AG04450 (cell line): Measurements from ENCODE around the gene PRRX1. TPM values are rescaled to one million over a fixed set of nuclear protein-coding genes. Genes with fewer than 3 reads are reported as not detected.

Experiments used
- CTCF ChIA-PET: fragments of 300-600, 350-600 bp; formaldehyde crosslinking; extraction: SDS; loops from one replicate; lab custom pipeline; 2022; ENCODE audit warnings: antibody characterized with exemption, inconsistent platforms; lab: Charles Lee
- POLR2A ChIA-PET: fragments of 350-600 bp; formaldehyde crosslinking; extraction: SDS; loops from one replicate; lab custom pipeline; 2021; ENCODE audit warnings: antibody characterized with exemption, inconsistent platforms; lab: Yijun Ruan, JAX
- DNase-seq: peaks from one replicate; pipeline ENCODE4 v3.0.0-alpha.2; 2011; ENCODE audit warnings: low read depth, low spot score
- H3K27ac ChIP-seq: one replicate; pipeline ENCODE4 v1.5.1; 2012; ENCODE audit warnings: low read depth, low read length, control low read depth
- H3K27me3 ChIP-seq: one replicate; pipeline ENCODE4 v1.6.0; 2012; ENCODE audit warnings: low read length; ENCODE audit not compliant: control insufficient read depth, insufficient read depth
- H3K4me3 ChIP-seq: 2 replicates; pipeline ENCODE4 v1.5.1; 2011; ENCODE audit warnings: mild to moderate bottlenecking, low read depth, low read length, control low read depth
- H3K9me3 ChIP-seq: 2 replicates; pipeline ENCODE4 v1.5.1; 2012; ENCODE audit warnings: low read length; ENCODE audit not compliant: control insufficient read depth, insufficient read depth
- polyA plus RNA-seq: library from polyadenylated mRNA; depleted of rRNA; stranded (reverse); fragments of >200 nt; gene quantifications from 2 replicates; pipeline ENCODE4 v1.2.3, GENCODE V29; 2011
- TF ChIP-seq, protein P1 (sequence below): IDR thresholded peaks from 2 replicates; pipeline ENCODE4 v1.5.1; 2011; ENCODE audit warnings: low read depth, low read length, control low read depth, inconsistent platforms

The PRRX1 gene
- polyA plus RNA-seq, 1 experiment: 107 TPM

DNA sequence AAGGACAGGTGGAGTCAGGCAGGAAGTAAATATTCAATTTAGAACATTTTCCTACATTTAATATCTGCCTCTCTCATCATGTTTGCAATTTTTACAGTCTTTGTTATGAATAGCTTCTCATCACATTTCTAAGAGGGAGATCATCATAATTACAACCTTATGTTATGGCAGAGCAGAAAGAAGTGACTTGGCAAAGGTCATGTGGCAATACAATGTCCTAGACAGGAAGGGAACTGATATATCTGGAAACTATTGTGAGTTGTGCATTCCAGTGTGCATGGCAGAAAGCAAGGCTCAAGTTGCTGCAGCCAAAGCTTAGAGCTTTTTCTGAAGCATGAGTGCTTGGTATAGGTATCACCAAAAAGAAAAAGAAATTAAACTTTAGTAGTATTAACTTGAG, 43.8 kb upstream of the PRRX1 start:
- no peak for DNase-seq
- peaks cover 6% of the 10 kb centered on the region; the same call in 1 of the 2 replicates for H3K9me3 ChIP-seq
- TF ChIP-seq, protein P1, sequence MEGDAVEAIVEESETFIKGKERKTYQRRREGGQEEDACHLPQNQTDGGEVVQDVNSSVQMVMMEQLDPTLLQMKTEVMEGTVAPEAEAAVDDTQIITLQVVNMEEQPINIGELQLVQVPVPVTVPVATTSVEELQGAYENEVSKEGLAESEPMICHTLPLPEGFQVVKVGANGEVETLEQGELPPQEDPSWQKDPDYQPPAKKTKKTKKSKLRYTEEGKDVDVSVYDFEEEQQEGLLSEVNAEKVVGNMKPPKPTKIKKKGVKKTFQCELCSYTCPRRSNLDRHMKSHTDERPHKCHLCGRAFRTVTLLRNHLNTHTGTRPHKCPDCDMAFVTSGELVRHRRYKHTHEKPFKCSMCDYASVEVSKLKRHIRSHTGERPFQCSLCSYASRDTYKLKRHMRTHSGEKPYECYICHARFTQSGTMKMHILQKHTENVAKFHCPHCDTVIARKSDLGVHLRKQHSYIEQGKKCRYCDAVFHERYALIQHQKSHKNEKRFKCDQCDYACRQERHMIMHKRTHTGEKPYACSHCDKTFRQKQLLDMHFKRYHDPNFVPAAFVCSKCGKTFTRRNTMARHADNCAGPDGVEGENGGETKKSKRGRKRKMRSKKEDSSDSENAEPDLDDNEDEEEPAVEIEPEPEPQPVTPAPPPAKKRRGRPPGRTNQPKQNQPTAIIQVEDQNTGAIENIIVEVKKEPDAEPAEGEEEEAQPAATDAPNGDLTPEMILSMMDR: no peak

DNA sequence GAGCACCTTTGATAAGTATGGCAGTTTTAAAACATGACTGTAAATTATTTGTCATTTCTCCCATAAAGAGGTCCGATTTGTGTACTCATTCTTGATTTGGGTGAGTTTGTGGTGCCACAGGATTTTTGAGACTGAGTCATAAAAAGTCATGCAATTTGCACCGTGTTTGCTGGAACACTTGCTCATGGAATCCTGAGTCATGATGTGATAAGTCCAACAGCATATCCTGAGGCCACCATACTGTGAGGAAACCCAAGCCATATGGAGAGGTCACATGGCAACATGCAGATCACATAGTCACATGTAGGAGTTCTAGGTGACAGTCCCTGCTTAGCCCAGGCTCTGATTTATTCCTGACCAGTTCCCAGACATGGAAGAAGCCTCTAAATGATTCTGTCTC, 40.8 kb upstream of the PRRX1 start:
- H3K4me3 ChIP-seq: no peak overlapping the region
- no peaks in the 10 kb centered on the region for H3K27me3 ChIP-seq
- no peak overlapping the region for H3K27ac ChIP-seq
- TF ChIP-seq, protein P1: no peak
- POLR2A ChIA-PET: no interaction called here
- H3K9me3 ChIP-seq: peaks cover 6% of the 10 kb centered on the region; the same call in 1 of the 2 replicates
- CTCF ChIA-PET: interaction anchor here (0.5 kb wide), 1 partner anchor 142 kb away, joined by 5 read pairs; no protein-coding TSS in a partner anchor
- peak; percentile 50 for DNase-seq

More for the DNA sequence above, 43.8 kb upstream of the PRRX1 start:
- CTCF ChIA-PET: no interaction called here
- Histone ChIP-seq H3K27me3 (no peaks in the 10 kb centered on the region), H3K27ac (no peak overlapping the region), H3K4me3 (no peak overlapping the region)
- POLR2A ChIA-PET: no interaction called here

DNA sequence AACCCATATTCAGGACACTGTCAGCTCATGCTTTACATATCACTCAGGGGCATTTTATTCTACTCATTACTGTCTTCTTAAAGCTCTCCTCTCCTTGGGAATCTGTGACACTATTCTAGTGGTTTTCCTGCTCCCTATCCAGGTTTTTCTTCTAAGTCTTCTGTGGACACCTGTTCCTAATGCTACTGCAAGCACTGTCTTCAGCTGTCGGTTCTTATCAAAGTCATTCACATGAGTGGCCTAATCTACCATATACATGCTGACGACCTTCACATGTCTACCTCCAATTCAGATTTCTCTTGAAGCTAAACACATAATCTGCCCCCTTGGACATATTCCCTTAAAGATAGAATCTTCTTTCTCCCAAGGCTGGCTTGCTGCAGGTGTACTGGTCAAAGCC, 39.8 kb upstream of the PRRX1 start:
- no peak overlapping the region for H3K27ac ChIP-seq
- ChIA-PET CTCF (interaction anchor here (0.6 kb wide), 1 partner anchor 798 kb away, joined by 4 read pairs; no protein-coding TSS in a partner anchor), POLR2A (no interaction called here)
- TF ChIP-seq, protein P1: no peak
- H3K9me3 ChIP-seq: peaks cover 6% of the 10 kb centered on the region; the same call in 1 of the 2 replicates
- DNase-seq: no peak
- no peak overlapping the region for H3K4me3 ChIP-seq
- H3K27me3 ChIP-seq: no peaks in the 10 kb centered on the region

DNA sequence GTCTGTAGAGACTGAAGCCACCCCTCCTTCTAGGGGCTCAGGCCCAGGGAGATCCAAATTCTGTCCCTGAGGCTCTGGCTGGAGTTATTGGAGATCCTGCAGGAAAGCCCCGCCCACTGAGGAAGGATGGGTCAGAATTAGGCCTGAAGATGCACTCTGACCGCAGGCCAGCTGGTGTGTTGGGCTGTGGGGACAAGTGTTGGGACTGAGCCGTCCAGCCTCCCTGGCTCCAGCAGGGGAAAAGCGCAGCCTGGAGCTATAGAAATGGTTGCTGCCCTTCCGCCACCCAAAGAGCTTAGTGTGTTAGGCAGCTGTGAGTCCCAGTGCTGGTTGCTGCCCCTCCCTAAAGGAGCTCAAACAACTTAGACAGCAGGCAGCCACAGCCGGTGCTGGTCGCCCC, 33.0 kb upstream of the PRRX1 start:
- POLR2A ChIA-PET: no interaction called here
- peaks cover 9% of the 10 kb centered on the region; the same call in 1 of the 2 replicates for H3K9me3 ChIP-seq
- no peak overlapping the region for H3K4me3 ChIP-seq
- DNase-seq: no peak
- H3K27me3 ChIP-seq: no peaks in the 10 kb centered on the region
- CTCF ChIA-PET: no interaction called here
- TF ChIP-seq, protein P1: no peak
- no peak overlapping the region for H3K27ac ChIP-seq

DNA sequence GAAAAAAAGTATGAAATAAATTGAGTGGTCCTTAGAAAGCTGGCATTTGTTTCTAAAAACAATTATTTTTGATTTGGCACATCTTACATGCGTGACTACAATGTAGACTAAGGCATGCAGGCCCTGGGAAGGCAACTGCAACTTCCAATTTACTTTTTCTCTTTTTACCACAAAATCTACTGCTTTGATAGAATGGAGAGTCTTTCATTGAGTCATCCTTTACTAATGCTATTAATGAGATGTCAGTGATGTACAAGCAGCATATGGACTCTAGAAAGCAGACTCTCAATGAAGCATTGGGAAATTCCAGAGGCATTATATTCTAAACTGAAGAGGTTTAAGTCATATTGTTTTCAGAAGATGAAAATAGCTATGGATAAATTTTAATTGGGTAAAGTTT, 29.6 kb upstream of the PRRX1 start:
- peak; percentile 61 for DNase-seq
- POLR2A ChIA-PET: interaction anchor here (0.5 to 1.0 kb wide), 3 partner anchors 27 to 178 kb away, joined by 3 to 5 read pairs (median 3); partner anchors contain the start of gene GORAB
- Histone ChIP-seq H3K27ac (no peak overlapping the region), H3K9me3 (peaks cover 9% of the 10 kb centered on the region; the same call in 1 of the 2 replicates), H3K27me3 (no peaks in the 10 kb centered on the region), H3K4me3 (no peak overlapping the region)
- TF ChIP-seq, protein P1: no peak
- CTCF ChIA-PET: no interaction called here
